Measurements from ENCODE around the gene CKS2.
"Not testable (repeated sequence)": the region's sequence is repeated elsewhere in the genome, so short reads cannot be mapped to it uniquely, and the experiment has no call there.

CKS2 gene

GRCh38 chr9:89310475-89311345 lies at the start of gene CKS2:
CKS2 (plus strand) TSS chr9:89311195; CDS start chr9:89311293, 98 bp downstream.
- DNase-seq (ENCODE audit: low read depth), result peak; percentile 99
- peak within 1 kb of the TSS; percentile 87 for H3K4me3 ChIP-seq (ENCODE audit: low read depth, low read length)

DNA sequence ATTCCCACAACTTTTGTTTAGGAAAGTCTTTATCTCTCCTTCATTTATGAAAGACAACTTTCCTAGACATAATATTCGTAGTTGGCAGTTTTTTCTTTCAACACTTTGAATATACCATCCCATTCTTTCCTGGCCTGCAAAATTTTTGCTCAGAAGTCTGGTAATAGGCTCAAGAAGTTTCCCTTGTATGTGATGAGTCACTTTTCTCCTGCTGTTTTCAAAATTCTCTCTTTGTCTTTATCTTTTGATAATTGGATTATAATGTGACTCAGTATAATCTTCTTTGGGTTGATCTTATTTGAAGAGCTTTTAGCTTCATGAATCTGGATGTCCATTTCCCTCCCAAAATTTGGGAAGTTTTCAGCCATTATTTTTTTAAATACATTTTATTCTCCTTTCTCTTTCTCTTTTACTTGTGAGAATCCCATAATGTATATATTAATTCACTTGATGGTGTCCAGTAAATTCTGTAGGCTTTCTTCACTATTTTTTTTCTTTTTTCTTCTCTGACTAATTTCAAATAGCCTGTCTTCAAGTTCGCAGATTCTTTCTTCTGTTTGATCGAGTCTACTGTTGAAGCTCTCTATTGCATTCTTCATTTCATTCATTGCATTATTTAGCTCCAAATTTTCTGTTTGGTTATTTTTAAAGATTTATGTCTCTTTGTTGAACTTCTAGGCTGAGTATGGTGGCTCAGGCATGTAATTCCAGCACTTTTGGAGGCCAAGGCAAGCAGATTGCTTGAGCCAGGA lies 37.3 kb upstream of the CKS2 start:
- no peak overlapping the region for H3K4me3 ChIP-seq (ENCODE audit: low read depth, low read length)
- DNase-seq (ENCODE audit: low read depth), result no peak

DNA sequence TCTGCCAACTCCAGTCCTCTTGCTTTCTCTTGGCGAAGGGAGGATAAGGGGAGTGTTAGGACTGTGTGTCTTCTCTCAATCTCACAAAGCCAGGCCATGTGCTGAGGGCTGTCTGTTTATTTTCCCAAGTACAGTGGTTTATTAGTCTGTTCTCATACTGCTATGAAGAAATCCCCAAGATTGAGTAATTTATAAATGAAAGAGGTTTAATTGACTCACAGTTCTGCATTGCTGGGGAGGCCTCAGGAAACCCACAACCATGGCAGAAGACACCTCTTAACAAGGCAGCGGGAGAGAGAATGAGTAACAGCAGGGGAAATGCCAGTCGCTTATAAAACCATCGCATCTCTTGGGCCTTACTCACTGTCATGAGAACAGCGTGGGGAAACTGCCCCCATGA lies 36.2 kb upstream of the CKS2 start:
- peak; percentile 92 for DNase-seq (ENCODE audit: low read depth)
- H3K4me3 ChIP-seq (ENCODE audit: low read depth, low read length), result no peak overlapping the region

- not testable (repeated sequence) for H3K4me3 ChIP-seq (ENCODE audit: low read depth, low read length); DNase-seq (ENCODE audit: low read depth)
Measured at GRCh38 chr9:89276040-89276439, 35.0 kb upstream of the CKS2 start.

GRCh38 chr9:89277043-89277442 lies 34.0 kb upstream of the CKS2 start:
- H3K4me3 ChIP-seq (ENCODE audit: low read depth, low read length), result no peak overlapping the region
- DNase-seq (ENCODE audit: low read depth), result no peak

- no peak for DNase-seq (ENCODE audit: low read depth)
Measured at GRCh38 chr9:89277454-89277853, 33.5 kb upstream of the CKS2 start.

GRCh38 chr9:89278551-89278950 lies 32.4 kb upstream of the CKS2 start:
- DNase-seq (ENCODE audit: low read depth), result no peak
- no peak overlapping the region for H3K4me3 ChIP-seq (ENCODE audit: low read depth, low read length)

More at GRCh38 chr9:89277454-89277853, 33.5 kb upstream of the CKS2 start:
- H3K4me3 ChIP-seq (ENCODE audit: low read depth, low read length), result no peak overlapping the region

DNA sequence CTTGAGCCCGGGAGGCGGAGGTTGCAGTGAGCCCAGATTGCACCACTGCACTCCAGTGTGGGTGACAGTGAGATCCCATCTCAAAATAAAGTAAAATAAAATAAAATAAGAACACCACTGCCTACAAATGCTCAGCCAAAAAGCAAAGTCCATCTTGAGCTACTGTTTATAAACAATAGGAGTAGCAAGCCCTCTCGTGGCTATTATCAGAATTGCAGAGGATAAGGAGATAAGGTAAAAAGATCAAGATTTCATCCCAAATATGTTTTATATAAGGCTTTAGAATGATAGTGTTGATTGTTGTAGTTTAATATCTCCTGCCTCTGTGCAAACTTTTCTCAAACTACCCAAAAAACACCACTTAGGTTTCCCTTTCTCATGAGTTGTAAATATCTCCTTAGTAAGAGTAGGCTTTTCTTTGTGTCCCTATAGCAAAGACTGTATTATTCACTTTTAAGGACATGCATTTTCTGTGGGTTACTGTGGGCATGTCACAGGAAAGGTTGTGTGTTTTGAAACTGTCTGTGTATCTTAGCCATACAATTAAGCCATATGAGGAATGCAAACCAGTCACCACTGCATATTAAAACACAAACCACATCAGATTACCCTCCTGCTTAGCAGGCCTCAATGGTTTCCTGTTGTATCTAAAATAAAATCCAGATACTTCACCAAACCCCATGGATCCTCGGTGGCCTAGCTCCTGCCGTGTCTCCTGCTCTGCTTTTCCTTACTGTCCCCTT lies 31.8 kb upstream of the CKS2 start:
- no peak overlapping the region for H3K4me3 ChIP-seq (ENCODE audit: low read depth, low read length)
- DNase-seq (ENCODE audit: low read depth), result peak; percentile 23

- H3K4me3 ChIP-seq (ENCODE audit: low read depth, low read length), result no peak overlapping the region
- DNase-seq (ENCODE audit: low read depth), result no peak
Measured at GRCh38 chr9:89281106-89281505, 29.9 kb upstream of the CKS2 start.

DNA sequence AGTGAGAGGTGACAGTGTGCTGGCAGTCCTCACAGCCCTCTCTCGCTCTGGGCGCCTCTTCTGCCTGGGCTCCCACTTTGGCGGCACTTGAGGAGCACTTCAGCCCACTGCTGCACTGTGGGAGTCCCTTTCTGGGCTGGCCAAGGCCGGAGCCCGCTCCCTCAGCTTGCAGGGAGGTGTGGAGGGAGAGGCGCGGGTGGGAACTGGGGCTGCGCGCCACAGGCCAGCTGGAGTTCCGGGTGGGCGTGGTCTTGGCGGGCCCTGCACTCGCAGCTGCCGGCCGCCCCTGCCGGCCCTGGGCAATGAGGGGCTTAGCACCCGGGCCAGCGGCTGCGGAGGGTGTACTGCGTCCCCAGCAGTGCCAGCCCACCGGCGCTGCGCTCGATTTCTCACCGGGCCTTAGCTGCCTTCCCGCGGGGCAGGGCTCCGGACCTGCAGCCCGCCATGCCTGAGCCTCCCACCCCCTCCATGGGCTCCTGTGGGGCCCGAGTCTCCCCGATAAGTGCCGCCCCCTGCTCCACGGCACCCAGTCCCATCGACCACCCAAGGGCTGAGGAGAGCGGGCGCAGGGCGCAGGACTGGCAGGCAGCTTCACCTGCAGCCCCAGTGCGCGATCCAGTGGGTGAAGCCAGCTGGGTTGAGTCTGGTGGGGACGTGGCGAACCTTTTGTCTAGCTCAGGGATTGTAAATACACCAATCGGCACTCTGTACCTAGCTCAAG lies 28.6 kb upstream of the CKS2 start:
- H3K4me3 ChIP-seq (ENCODE audit: low read depth, low read length), result peak overlapping the region; percentile 19
- not testable (repeated sequence) for DNase-seq (ENCODE audit: low read depth)

DNA sequence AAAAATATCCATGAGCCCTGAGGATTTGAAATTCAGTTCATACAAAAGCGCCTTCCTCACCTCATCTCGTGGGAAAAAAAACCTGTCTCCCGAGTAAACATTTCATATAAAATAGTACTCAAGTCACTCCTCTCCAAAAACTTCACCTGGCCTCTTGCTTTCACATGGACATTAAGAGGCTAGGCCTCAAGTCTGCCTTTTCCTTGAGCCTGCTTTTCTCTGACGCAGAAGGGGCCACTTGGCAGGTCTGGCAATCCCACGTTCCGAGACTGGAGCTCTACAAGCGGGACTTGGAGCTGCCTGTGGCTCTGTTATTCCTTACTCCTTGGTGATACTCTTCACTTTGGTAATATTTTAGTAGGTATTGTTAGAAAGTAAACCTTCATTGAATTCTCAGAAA lies 26.9 kb upstream of the CKS2 start:
- DNase-seq (ENCODE audit: low read depth), result no peak
- no peak overlapping the region for H3K4me3 ChIP-seq (ENCODE audit: low read depth, low read length)

DNA sequence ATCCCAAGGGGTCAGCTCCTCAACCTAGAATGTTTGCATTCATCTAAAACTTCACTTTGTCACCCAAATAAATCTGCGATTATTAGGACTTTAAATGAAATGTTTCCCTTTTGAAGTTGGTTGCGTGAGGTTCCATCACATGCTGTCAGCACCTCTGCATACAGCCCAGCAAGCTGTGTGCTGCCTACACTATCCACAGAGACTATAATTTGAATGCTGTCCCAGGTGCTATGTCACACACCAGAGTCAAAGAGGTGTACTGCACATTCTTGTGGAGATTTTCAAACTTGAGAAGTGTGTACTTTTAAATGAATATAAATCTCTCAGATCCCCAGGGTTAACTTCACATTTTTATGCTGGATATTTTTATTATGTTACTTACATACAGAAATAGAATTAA lies 19.3 kb upstream of the CKS2 start:
- no peak overlapping the region for H3K4me3 ChIP-seq (ENCODE audit: low read depth, low read length)
- DNase-seq (ENCODE audit: low read depth), result no peak

- no peak overlapping the region for H3K4me3 ChIP-seq (ENCODE audit: low read depth, low read length)
- DNase-seq (ENCODE audit: low read depth), result no peak
Measured at GRCh38 chr9:89293014-89293413, 18.0 kb upstream of the CKS2 start.

GRCh38 chr9:89295400-89295799 lies 15.6 kb upstream of the CKS2 start:
- no peak overlapping the region for H3K4me3 ChIP-seq (ENCODE audit: low read depth, low read length)
- DNase-seq (ENCODE audit: low read depth), result no peak

DNA sequence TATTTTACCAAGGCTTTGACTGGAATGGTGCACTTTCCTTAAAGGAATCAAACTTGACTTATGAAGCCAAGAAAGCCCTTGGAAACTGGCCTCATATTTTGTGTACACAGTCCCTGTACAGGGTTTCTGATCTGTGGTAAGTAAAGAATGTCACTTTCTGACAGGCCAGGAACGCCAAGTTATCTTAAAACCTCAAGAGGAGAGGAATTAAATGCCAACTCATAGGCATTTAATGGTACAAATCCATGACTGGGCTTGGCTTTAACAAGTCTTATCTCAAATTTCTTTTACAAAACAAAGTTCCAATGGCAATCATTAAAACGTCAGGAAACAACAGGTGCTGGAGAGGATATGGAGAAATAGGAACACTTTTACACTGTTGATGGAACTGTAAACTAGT lies 9.0 kb upstream of the CKS2 start:
- not testable (repeated sequence) for H3K4me3 ChIP-seq (ENCODE audit: low read depth, low read length); DNase-seq (ENCODE audit: low read depth)

- no peak for DNase-seq (ENCODE audit: low read depth)
- H3K4me3 ChIP-seq (ENCODE audit: low read depth, low read length), result no peak overlapping the region
Measured at GRCh38 chr9:89304020-89304833, 6.8 kb upstream of the CKS2 start.

GRCh38 chr9:89304834-89305188 lies 6.2 kb upstream of the CKS2 start:
- H3K4me3 ChIP-seq (ENCODE audit: low read depth, low read length), result no peak overlapping the region
- no peak for DNase-seq (ENCODE audit: low read depth)

- DNase-seq (ENCODE audit: low read depth), result no peak
- no peak overlapping the region for H3K4me3 ChIP-seq (ENCODE audit: low read depth, low read length)
Measured at GRCh38 chr9:89305868-89306267, 5.1 kb upstream of the CKS2 start.

DNA sequence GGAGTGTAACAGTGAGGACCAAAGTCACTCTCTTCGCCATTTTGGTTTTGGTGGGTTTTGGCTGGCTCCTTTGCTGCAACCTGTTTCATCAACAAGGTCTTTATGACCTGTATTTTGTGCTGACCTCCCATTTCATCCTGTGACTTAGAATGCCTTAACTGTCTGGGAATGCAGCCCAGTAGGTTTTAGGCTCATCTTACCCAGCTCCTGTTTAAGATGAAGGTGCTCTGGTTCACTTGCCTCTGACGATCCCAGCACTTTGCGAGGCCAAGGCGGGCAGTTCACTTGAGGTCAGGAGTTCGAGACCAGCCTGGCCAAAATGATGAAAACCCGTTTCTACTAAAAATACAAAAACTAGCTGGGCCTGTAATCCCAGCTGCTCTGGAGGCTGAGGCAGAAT lies 1.8 kb upstream of the CKS2 start:
- no peak overlapping the region for H3K4me3 ChIP-seq (ENCODE audit: low read depth, low read length)
- DNase-seq (ENCODE audit: low read depth), result no peak
